Osteocyte (in vitro differentiated cells): Measurements from ENCODE around the gene GABRR2. TPM values are rescaled to one million over a fixed set of nuclear protein-coding genes. Genes with fewer than 3 reads are reported as not detected.
A peak's percentile ranks its signal among the peaks of the same experiment; 100 is the strongest.
"Not testable (repeated sequence)": the region's sequence is repeated elsewhere in the genome, so short reads cannot be mapped to it uniquely, and the experiment has no call there.

Source experiments
- DNase-seq: peaks from one replicate; pipeline ENCODE4 v3.0.0; 2021; ENCODE audit warnings: mixed read lengths; ENCODE audit not compliant: unreplicated experiment; ENCODE audit errors: extremely low spot score
- H3K27ac Mint-ChIP-seq: one replicate; pipeline ENCODE4 v1.8.0; 2021; ENCODE audit warnings: mild to moderate bottlenecking, mixed read lengths; ENCODE audit not compliant: unreplicated experiment
- H3K27me3 Mint-ChIP-seq: one replicate; pipeline ENCODE4 v1.8.0; 2021; ENCODE audit warnings: mixed read lengths; ENCODE audit not compliant: unreplicated experiment
- H3K36me3 Mint-ChIP-seq: one replicate; pipeline ENCODE4 v1.8.0; 2021; ENCODE audit warnings: mixed read lengths; ENCODE audit not compliant: unreplicated experiment
- H3K4me1 Mint-ChIP-seq: one replicate; pipeline ENCODE4 v1.8.0; 2021; ENCODE audit warnings: mixed read lengths; ENCODE audit not compliant: unreplicated experiment
- H3K4me3 Mint-ChIP-seq: one replicate; pipeline ENCODE4 v1.8.0; 2021; ENCODE audit warnings: mild to moderate bottlenecking, moderate library complexity, mixed read lengths; ENCODE audit not compliant: unreplicated experiment
- H3K9me3 Mint-ChIP-seq: one replicate; pipeline ENCODE4 v1.8.0; 2021; ENCODE audit warnings: mixed read lengths; ENCODE audit not compliant: unreplicated experiment
- CTCF ChIP-seq: fragments of 200-600 bp; sonication (generic); IDR thresholded peaks from 2 replicates; pipeline ENCODE4 v1.5.0; 2021; ENCODE audit warnings: antibody characterized with exemption, mild to moderate bottlenecking, moderate library complexity
- total RNA-seq: library from RNA; stranded (reverse); gene quantifications from 2 replicates; pipeline ENCODE4 v1.2.1, GENCODE V29; 2021

GABRR2 gene
- total RNA-seq, 1 donor from 2014 or later: 0.97 TPM

- no peak for DNase-seq
- Mint-ChIP-seq H3K27me3 (peaks cover 42% of the 10 kb centered on the region), H3K36me3 (no peaks in the 10 kb centered on the region), H3K4me1 (no peaks in the 10 kb centered on the region), H3K27ac (no peak overlapping the region), H3K9me3 (no peaks in the 10 kb centered on the region), H3K4me3 (no peak overlapping the region)
- no peak for TF ChIP-seq CTCF
Observed at GRCh38 chr6:89244241-89244985, 70.7 kb downstream of the GABRR2 start.

GRCh38 chr6:89243331-89243629, 71.8 kb downstream of the GABRR2 start:
- no peaks in the 10 kb centered on the region for H3K36me3 Mint-ChIP-seq
- no peak overlapping the region for H3K4me3 Mint-ChIP-seq
- H3K27ac Mint-ChIP-seq: no peak overlapping the region
- TF ChIP-seq CTCF: no peak
- H3K27me3 Mint-ChIP-seq: peaks cover 42% of the 10 kb centered on the region
- no peak for DNase-seq
- no peaks in the 10 kb centered on the region for H3K4me1 Mint-ChIP-seq
- H3K9me3 Mint-ChIP-seq: no peaks in the 10 kb centered on the region

GRCh38 chr6:89242574-89243330, 72.3 kb downstream of the GABRR2 start:
- DNase-seq: no peak
- TF ChIP-seq CTCF: peak; percentile 75
- no peak overlapping the region for H3K27ac Mint-ChIP-seq
- H3K27me3 Mint-ChIP-seq: peaks cover 47% of the 10 kb centered on the region
- H3K9me3 Mint-ChIP-seq: no peaks in the 10 kb centered on the region
- H3K4me3 Mint-ChIP-seq: no peak overlapping the region
- no peaks in the 10 kb centered on the region for H3K4me1 Mint-ChIP-seq
- no peaks in the 10 kb centered on the region for H3K36me3 Mint-ChIP-seq

GRCh38 chr6:89239338-89239737, 75.8 kb downstream of the GABRR2 start:
- no peaks in the 10 kb centered on the region for H3K4me1 Mint-ChIP-seq
- DNase-seq: no peak
- H3K4me3 Mint-ChIP-seq: no peak overlapping the region
- H3K27me3 Mint-ChIP-seq: peaks cover 36% of the 10 kb centered on the region
- TF ChIP-seq CTCF: peak; percentile 36
- no peak overlapping the region for H3K27ac Mint-ChIP-seq
- peaks cover 4% of the 10 kb centered on the region for H3K9me3 Mint-ChIP-seq
- H3K36me3 Mint-ChIP-seq: no peaks in the 10 kb centered on the region

GRCh38 chr6:89237158-89237557, 77.9 kb downstream of the GABRR2 start:
- Mint-ChIP-seq H3K9me3 (peaks cover 4% of the 10 kb centered on the region), H3K4me1 (no peaks in the 10 kb centered on the region), H3K27ac (no peak overlapping the region), H3K27me3 (peaks cover 37% of the 10 kb centered on the region), H3K36me3 (no peaks in the 10 kb centered on the region), H3K4me3 (no peak overlapping the region)
- TF ChIP-seq CTCF: no peak
- DNase-seq: no peak

GRCh38 chr6:89233605-89234004, 81.5 kb downstream of the GABRR2 start:
- not testable (repeated sequence) for H3K4me3 Mint-ChIP-seq, H3K4me1 Mint-ChIP-seq, DNase-seq, H3K36me3 Mint-ChIP-seq, H3K27ac Mint-ChIP-seq
- H3K9me3 Mint-ChIP-seq: peaks cover 11% of the 10 kb centered on the region
- H3K27me3 Mint-ChIP-seq: peaks cover 37% of the 10 kb centered on the region
